H1 (cell line): Measurements from ENCODE around the gene B3GALNT1. TPM values are rescaled to one million over a fixed set of nuclear protein-coding genes. Genes with fewer than 3 reads are reported as not detected.

ENCODE experiments used
- CTCF ChIA-PET: fragments of 300-600 bp; sonication (Branson Sonifier 250); formaldehyde crosslinking; loops from one replicate; lab custom pipeline; 2021; ENCODE audit not compliant: partially characterized antibody; lab: Charles Lee
- POLR2A ChIA-PET: fragments of 300-600 bp; sonication (Branson Sonifier 250); formaldehyde crosslinking; loops from one replicate; lab custom pipeline; 2021; ENCODE audit warnings: inconsistent platforms; ENCODE audit not compliant: partially characterized antibody; lab: Charles Lee
- DNase-seq, 2 experiments: peaks; one replicate each; pipeline versions ENCODE4 v3.0.0 to v3.0.0-alpha.2; 2010 to 2022; ENCODE audit warnings: low spot score in 2 of 2, low read depth in 1 of 2, mixed read lengths in 1 of 2
- FAIRE-seq: peaks from 2 replicates; lab custom pipeline; 2011; peaks lifted over from hg19 to GRCh38; lab: Jason Lieb, UNC
- H2AFZ ChIP-seq: 2 replicates; pipeline ENCODE4 v1.8.1; 2012; ENCODE audit warnings: low read length, inconsistent platforms
- H2AK5ac ChIP-seq: 2 replicates; pipeline ENCODE4 v1.6.1; 2013; ENCODE audit warnings: low read depth, low read length
- H2BK120ac ChIP-seq: replicated peaks from 2 replicates; pipeline ENCODE3; 2013; ENCODE audit warnings: low read depth, low read length, inconsistent platforms
- H2BK12ac ChIP-seq: 2 replicates; pipeline ENCODE4 v1.6.1; 2013; ENCODE audit warnings: low read depth, low read length
- H2BK15ac ChIP-seq: 2 replicates; pipeline ENCODE4 v1.6.1; 2013; ENCODE audit warnings: low read length
- H2BK20ac ChIP-seq: 2 replicates; pipeline ENCODE4 v1.6.1; 2013; ENCODE audit warnings: low read length
- H2BK5ac ChIP-seq: 2 replicates; pipeline ENCODE4 v1.6.1; 2013; ENCODE audit warnings: low read depth, low read length
- H3K14ac ChIP-seq: 2 replicates; pipeline ENCODE4 v1.6.1; 2013; ENCODE audit warnings: inconsistent platforms; ENCODE audit not compliant: insufficient read length
- H3K18ac ChIP-seq: 2 replicates; pipeline ENCODE4 v1.6.1; 2013; ENCODE audit warnings: low read length; ENCODE audit errors: extremely low read depth
- H3K23ac ChIP-seq: 2 replicates; pipeline ENCODE4 v1.6.1; 2013; ENCODE audit warnings: inconsistent platforms; ENCODE audit not compliant: insufficient read length
- H3K23me2 ChIP-seq: 2 replicates; pipeline ENCODE4 v1.6.1; 2013; ENCODE audit warnings: low read depth, low read length
- H3K27ac ChIP-seq: 2 replicates; pipeline ENCODE4 v1.6.1; 2011; ENCODE audit warnings: low read depth, low read length, inconsistent platforms
- H3K27me3 ChIP-seq, 4 experiments: replicated peaks in 1 of 4; 1 replicate in 1 of 4; 2 replicates in 3 of 4; pipeline versions ENCODE4 v1.6.1 to v1.8.1; 2011 to 2013; ENCODE audit warnings: low read length in 3 of 4, mild to moderate bottlenecking in 3 of 4, inconsistent platforms in 2 of 4, mixed read lengths in 2 of 4, moderate library complexity in 1 of 4; ENCODE audit not compliant: control insufficient read depth in 3 of 4, insufficient read depth in 3 of 4; ENCODE audit errors: extremely low read depth in 1 of 4
- H3K36me3 ChIP-seq, 4 experiments: 2 replicates each; pipeline versions ENCODE4 v1.6.1 to v1.8.1; 2011 to 2013; ENCODE audit warnings: mild to moderate bottlenecking in 4 of 4, low read length in 3 of 4, moderate library complexity in 2 of 4, control low read depth in 1 of 4, inconsistent platforms in 1 of 4; ENCODE audit not compliant: insufficient read depth in 4 of 4, control insufficient read depth in 2 of 4
- H3K4ac ChIP-seq: replicated peaks from 2 replicates; pipeline ENCODE3; 2013; ENCODE audit warnings: low read length, low read depth, mixed read lengths, inconsistent platforms; ENCODE audit not compliant: insufficient read length
- H3K4me1 ChIP-seq, 4 experiments: replicated peaks in 1 of 4; 1 replicate in 1 of 4; 2 replicates in 3 of 4; pipeline versions ENCODE4 v1.6.1 to v1.8.1; 2011 to 2013; ENCODE audit warnings: low read length in 3 of 4, inconsistent platforms in 2 of 4, mixed read lengths in 1 of 4; ENCODE audit not compliant: insufficient read depth in 4 of 4, control insufficient read depth in 3 of 4
- H3K4me2 ChIP-seq, 2 experiments: 2 replicates each; pipeline versions ENCODE4 v1.6.1 to v1.8.1; 2011 to 2013; ENCODE audit warnings: low read depth in 2 of 2, low read length in 2 of 2, control low read depth in 1 of 2, inconsistent platforms in 1 of 2, mild to moderate bottlenecking in 1 of 2; ENCODE audit not compliant: insufficient read depth in 1 of 2
- H3K4me3 ChIP-seq, 4 experiments: fragments of 200-600, 300-600 bp in 1 of 4; sonication (generic), shearing (Covaris generic), sonication (Bioruptor Twin) in 1 of 4; 2 replicates each; pipeline versions ENCODE4 v1.5.1 to v1.8.1; 2011 to 2016; ENCODE audit warnings: low read length in 4 of 4, low read depth in 3 of 4, control low read depth in 2 of 4, inconsistent platforms in 2 of 4, mild to moderate bottlenecking in 2 of 4, mixed read lengths in 1 of 4, moderate library complexity in 1 of 4; ENCODE audit not compliant: insufficient read depth in 2 of 4; ENCODE audit errors: extremely low read depth in 1 of 4
- H3K56ac ChIP-seq: replicated peaks from 2 replicates; pipeline ENCODE3; 2013; ENCODE audit warnings: low read depth, mild to moderate bottlenecking, mixed read lengths, low read length, inconsistent platforms; ENCODE audit not compliant: insufficient read length
- H3K79me1 ChIP-seq: 2 replicates; pipeline ENCODE4 v1.6.1; 2013; ENCODE audit warnings: low read depth, low read length, control low read depth
- H3K79me2 ChIP-seq, 2 experiments: 2 replicates each; pipeline versions ENCODE4 v1.6.1 to v1.8.1; 2012 to 2013; ENCODE audit warnings: low read length in 2 of 2, mild to moderate bottlenecking in 2 of 2, inconsistent platforms in 1 of 2; ENCODE audit not compliant: insufficient read depth in 2 of 2, control insufficient read depth in 1 of 2
- H3K9ac ChIP-seq, 4 experiments: replicated peaks in 1 of 4; 1 replicate in 1 of 4; 2 replicates in 3 of 4; pipeline versions ENCODE4 v1.6.1 to v1.8.1; 2011 to 2013; ENCODE audit warnings: low read depth in 3 of 4, low read length in 3 of 4, control low read depth in 2 of 4, mild to moderate bottlenecking in 2 of 4, moderate library complexity in 2 of 4, inconsistent platforms in 1 of 4; ENCODE audit errors: extremely low read depth in 1 of 4
- H3K9me3 ChIP-seq, 2 experiments: 2 replicates each; pipeline versions ENCODE4 v1.6.1 to v1.8.1; 2012 to 2013; ENCODE audit warnings: mild to moderate bottlenecking in 2 of 2, moderate library complexity in 2 of 2, control low read depth in 1 of 2, inconsistent platforms in 1 of 2, low read depth in 1 of 2, low read length in 1 of 2, mixed read lengths in 1 of 2; ENCODE audit not compliant: insufficient read depth in 2 of 2
- H4K20me1 ChIP-seq, 2 experiments: replicated peaks in 1 of 2; 2 replicates each; pipeline versions ENCODE3 to v1.8.1; 2011 to 2013; ENCODE audit warnings: inconsistent platforms in 2 of 2, low read length in 2 of 2, mild to moderate bottlenecking in 1 of 2; ENCODE audit not compliant: insufficient read depth in 2 of 2, control insufficient read depth in 1 of 2
- H4K5ac ChIP-seq: 2 replicates; pipeline ENCODE4 v1.6.1; 2013; ENCODE audit warnings: low read length, low read depth, mixed read lengths, inconsistent platforms; ENCODE audit not compliant: insufficient read length
- H4K8ac ChIP-seq: 2 replicates; pipeline ENCODE4 v1.8.0; 2013; ENCODE audit warnings: mild to moderate bottlenecking, moderate library complexity, low read length, inconsistent platforms; ENCODE audit not compliant: insufficient read depth; ENCODE audit errors: extremely low read depth
- H4K91ac ChIP-seq: replicated peaks from 2 replicates; pipeline ENCODE3; 2013; ENCODE audit warnings: low read length, mixed read lengths, inconsistent platforms; ENCODE audit not compliant: insufficient read length
- CBX8 ChIP-seq: fragments of 300-800, 300-1000 bp; sonication (generic); IDR thresholded peaks from 2 replicates; pipeline ENCODE4 v1.7.1; 2016; ENCODE audit warnings: low read depth, low read length, borderline replicate concordance
- CREB1 ChIP-seq: IDR thresholded peaks from 2 replicates; pipeline ENCODE4 v1.6.1; 2012; ENCODE audit warnings: inconsistent platforms
- HDAC2 ChIP-seq, 2 experiments: fragments of 300-600 bp in 1 of 2; sonication (generic) in 1 of 2; IDR thresholded peaks; 2 replicates each; pipeline ENCODE4 v1.6.1; 2011 to 2012; ENCODE audit warnings: low read depth in 2 of 2, low read length in 2 of 2, mild to moderate bottlenecking in 2 of 2, moderate library complexity in 2 of 2, borderline replicate concordance in 1 of 2, inconsistent platforms in 1 of 2
- RAD21 ChIP-seq, 2 experiments: IDR thresholded peaks in 1 of 2; conservative IDR thresholded peaks in 1 of 2; 2 replicates each; pipeline ENCODE4 v1.6.1; 2011; ENCODE audit warnings: low read depth in 2 of 2, low read length in 2 of 2, improper control_type of control experiment in 1 of 2, inconsistent platforms in 1 of 2, mild to moderate bottlenecking in 1 of 2, moderate library complexity in 1 of 2
- SIRT6 ChIP-seq: IDR thresholded peaks from one replicate; pipeline ENCODE4 v1.7.1; 2012; ENCODE audit warnings: low read length, inconsistent platforms
- WGBS, 2 experiments: shearing (Covaris generic) in 1 of 2; methylation state at CpG; one replicate each; pipeline versions ENCODE4 v1.1.6 to v1.1.7; 2013 to 2015; ENCODE audit warnings: low lambda C conversion rate in 2 of 2, mixed read lengths in 2 of 2, inconsistent platforms in 1 of 2, low coverage in 1 of 2, missing lambda C conversion rate in 1 of 2; ENCODE audit not compliant: insufficient replicate concordance in 2 of 2, insufficient coverage in 1 of 2, insufficient read length in 1 of 2; ENCODE audit errors: extremely low coverage in 1 of 2, missing lambda C conversion rate in 1 of 2; 5-methylcytosine and 5-hydroxymethylcytosine counted together
- polyA plus RNA-seq, 7 experiments: library from polyadenylated mRNA; depleted of rRNA in 3 of 7; stranded (reverse) in 5 of 7; unstranded in 2 of 7; fragments of >200 nt in 5 of 7; fragments of 200-250 nt in 2 of 7; gene quantifications; 1 replicate in 5 of 7; 2 replicates in 1 of 7; 4 replicates in 1 of 7; pipeline versions ENCODE4 v1.2.1 to v1.2.3, GENCODE V29; 2011 to 2013; ENCODE audit warnings: missing spikeins in 2 of 7, mixed read lengths in 2 of 7
- total RNA-seq: library from RNA; stranded (reverse); fragmentation: NEBNext Ultra II Directional; extraction: Animal tissue kit (Norgen Biotek cat#: 25700); gene quantifications from 2 replicates; pipeline ENCODE4 v1.2.1, GENCODE V29; 2021

The B3GALNT1 gene
- total and polyA plus RNA-seq, 2 of the 8 experiments (the other 6 are each of a cell fraction or from before 2014, with no cell fraction given) = 5.0 to 8.1 TPM

- no peak overlapping the region for H2BK20ac ChIP-seq
- H3K4me1 ChIP-seq = no peaks in the 10 kb centered on the region
- H2AFZ ChIP-seq = no peak overlapping the region
- no peak overlapping the region for H3K14ac ChIP-seq
- POLR2A ChIA-PET = interaction anchor here (0.5 kb wide), 1 partner anchor 313 kb away, joined by 3 read pairs; no protein-coding TSS in a partner anchor
- no peaks in the 10 kb centered on the region for H3K79me1 ChIP-seq
- H3K27ac ChIP-seq = no peak overlapping the region
- no peak overlapping the region for H3K23ac ChIP-seq
- H3K79me2 ChIP-seq = no peaks in the 10 kb centered on the region
- no peak overlapping the region for H4K8ac ChIP-seq
- no peak for TF ChIP-seq CREB1
- TF ChIP-seq SIRT6 = no peak
- TF ChIP-seq HDAC2 (IDR thresholded peaks at IDR 0.05; ENCODE audit: borderline replicate concordance in 1 of 2, low read depth in 2 of 2, low read length in 2 of 2) = no peak
- TF ChIP-seq CBX8 = no peak
- TF ChIP-seq RAD21 (IDR thresholded peaks at IDR 0.05 in 1 of 2, conservative IDR thresholded peaks at IDR 0.05 in 1 of 2; ENCODE audit: low read depth in 2 of 2, low read length in 2 of 2) = no peak
- TF ChIP-seq, all 59 proteins: peak for 0
- Histone ChIP-seq H4K91ac (no peak overlapping the region), H3K4me2 (no peak overlapping the region), H3K56ac (no peak overlapping the region), H2AK5ac (no peak overlapping the region), H2BK12ac (no peak overlapping the region), H2BK120ac (no peak overlapping the region), H3K18ac (no peak overlapping the region), H3K23me2 (peaks cover 5% of the 10 kb centered on the region; the same call in 1 of the 2 replicates), H3K9me3 (no peaks in the 10 kb centered on the region), H2BK15ac (no peak overlapping the region), H3K9ac (no peak overlapping the region), H4K5ac (no peak overlapping the region), H3K4ac (no peak overlapping the region), H2BK5ac (no peak overlapping the region), H3K4me3 (no peak overlapping the region), H3K27me3 (peaks cover 3 to 24% (median 12%) of the 10 kb centered on the region in 4 experiments), H3K36me3 (no peaks in the 10 kb centered on the region), H4K20me1 (no peaks in the 10 kb centered on the region)
- WGBS, 2 experiments = 93% methylated on average over 3 of the region's 3 CpGs; no CpG with 5 or more reads in 1 of the 2 experiments
- DNase-seq (no peak), FAIRE-seq (no peak)
- CTCF ChIA-PET = interaction anchor here (0.9 kb wide), 2 partner anchors 32 to 169 kb away, joined by 3 to 4 read pairs; no protein-coding TSS in a partner anchor
Observed at GRCh38 chr3:161101609-161102008, 3.5 kb downstream of the B3GALNT1 start.
